Measurements from ENCODE around the gene TGFB3.

TGFB3 gene

GRCh38 chr14:75960231-75960630 is 21.6 kb downstream of the TGFB3 start:
- no peak for TF ChIP-seq CTCF (IDR thresholded peaks at IDR 0.05; ENCODE audit: low read depth, low read length)
- no peak for DNase-seq (ENCODE audit: extremely low read depth, low read depth)

- no peak for TF ChIP-seq CTCF (IDR thresholded peaks at IDR 0.05; ENCODE audit: low read depth, low read length)
These were observed 22.8 kb downstream of the TGFB3 start for GRCh38 chr14:75959031-75959430.

GRCh38 chr14:75952489-75952888 is 29.3 kb downstream of the TGFB3 start:
- no peak for DNase-seq (ENCODE audit: extremely low read depth, low read depth)

More at GRCh38 chr14:75959031-75959430, 22.8 kb downstream of the TGFB3 start:
- DNase-seq (ENCODE audit: extremely low read depth, low read depth): no peak

GRCh38 chr14:75946785-75947184 is 35.0 kb downstream of the TGFB3 start:
- DNase-seq (ENCODE audit: extremely low read depth, low read depth): no peak
- no peak for TF ChIP-seq CTCF (IDR thresholded peaks at IDR 0.05; ENCODE audit: low read depth, low read length)

More at GRCh38 chr14:75952489-75952888, 29.3 kb downstream of the TGFB3 start:
- TF ChIP-seq CTCF (IDR thresholded peaks at IDR 0.05; ENCODE audit: low read depth, low read length): no peak

- TF ChIP-seq CTCF (IDR thresholded peaks at IDR 0.05; ENCODE audit: low read depth, low read length): no peak
- DNase-seq (ENCODE audit: extremely low read depth, low read depth): no peak
These were observed 37.1 kb downstream of the TGFB3 start for GRCh38 chr14:75944607-75945241.

- no peak for DNase-seq (ENCODE audit: extremely low read depth, low read depth)
- no peak for TF ChIP-seq CTCF (IDR thresholded peaks at IDR 0.05; ENCODE audit: low read depth, low read length)
These were observed 40.8 kb downstream of the TGFB3 start for GRCh38 chr14:75941030-75941429.

GRCh38 chr14:75939200-75939599 is 42.6 kb downstream of the TGFB3 start:
- no peak for DNase-seq (ENCODE audit: extremely low read depth, low read depth)
- TF ChIP-seq CTCF (IDR thresholded peaks at IDR 0.05; ENCODE audit: low read depth, low read length): no peak

Data from AG09319 (cell line).